Measurements from ENCODE around the gene SOX5. TPM values are rescaled to one million over a fixed set of nuclear protein-coding genes. Genes with fewer than 3 reads are reported as not detected.

Gene SOX5
- total RNA-seq, 3 donors from 2014 or later = 10.5 to 42.1 (median 11.7) TPM

GRCh38 chr12:23630524-23630923 lies 318.9 kb downstream of the SOX5 start:
- intact Hi-C loops (cut with DNase I; ENCODE audit: low total_unique reads) = no loop called here
- Histone ChIP-seq H3K27me3 (no peaks in the 10 kb centered on the region), H3K4me1 (no peaks in the 10 kb centered on the region), H3K9me3 (no peaks in the 10 kb centered on the region), H3K36me3 (no peaks in the 10 kb centered on the region), H3K4me3 (no peak overlapping the region), H3K27ac (no peak overlapping the region)
- DNase-seq (ENCODE audit: low spot score in 2 of 2) = no peak
- TF ChIP-seq POLR2AphosphoS5 (IDR thresholded peaks at IDR 0.05) (no peak), POLR2A (IDR thresholded peaks at IDR 0.05) (no peak), CTCF (IDR thresholded peaks at IDR 0.05) (no peak)

DNA sequence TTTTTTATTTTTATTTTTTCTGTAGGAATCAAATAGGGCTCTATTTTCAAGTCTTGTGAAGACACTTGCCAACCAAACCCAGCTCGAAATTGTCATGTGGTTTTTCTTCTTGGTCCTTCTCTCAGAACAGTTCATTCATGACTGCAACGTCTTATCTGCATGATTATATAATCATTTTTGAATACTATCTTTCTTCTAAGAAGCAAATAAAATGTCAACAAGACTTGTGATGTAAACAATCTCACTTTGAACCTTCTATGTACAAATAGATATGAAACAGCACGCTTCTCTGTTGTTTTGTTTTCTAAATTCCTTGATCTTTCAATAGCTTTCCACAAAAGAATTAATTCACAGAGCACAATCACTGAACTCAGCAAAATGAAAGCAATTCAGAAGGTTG lies 320.7 kb downstream of the SOX5 start:
- no peaks in the 10 kb centered on the region for H3K27me3 ChIP-seq
- intact Hi-C loops (cut with DNase I; ENCODE audit: low total_unique reads) = no loop called here
- TF ChIP-seq POLR2AphosphoS5 (IDR thresholded peaks at IDR 0.05) = no peak
- no peak for TF ChIP-seq POLR2A (IDR thresholded peaks at IDR 0.05)
- no peak for TF ChIP-seq CTCF (IDR thresholded peaks at IDR 0.05)
- no peaks in the 10 kb centered on the region for H3K36me3 ChIP-seq
- H3K27ac ChIP-seq = no peak overlapping the region
- H3K9me3 ChIP-seq = no peaks in the 10 kb centered on the region
- no peak for DNase-seq (ENCODE audit: low spot score in 2 of 2)
- no peak overlapping the region for H3K4me3 ChIP-seq
- no peaks in the 10 kb centered on the region for H3K4me1 ChIP-seq

DNA sequence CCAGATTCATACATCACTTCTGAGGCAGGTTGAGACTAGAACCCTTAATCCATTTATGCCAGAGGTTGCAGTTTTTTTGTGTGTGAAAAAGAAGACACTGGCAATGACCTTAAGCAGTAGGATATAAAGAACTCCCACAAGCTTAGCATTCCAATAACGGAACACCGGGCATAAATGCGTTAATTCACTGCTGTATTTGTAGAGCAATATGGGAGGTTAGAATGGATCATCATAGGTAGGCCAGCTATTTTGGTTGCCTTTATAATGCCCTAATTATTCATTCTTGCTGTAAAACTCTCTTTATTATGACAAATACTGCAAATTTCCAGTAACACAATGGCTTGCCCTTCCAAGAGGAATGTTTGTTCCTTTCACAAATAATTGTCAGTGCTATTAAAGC lies 322.7 kb downstream of the SOX5 start:
- no peaks in the 10 kb centered on the region for H3K36me3 ChIP-seq
- H3K27ac ChIP-seq = no peak overlapping the region
- no peak for TF ChIP-seq CTCF (IDR thresholded peaks at IDR 0.05)
- TF ChIP-seq POLR2A (IDR thresholded peaks at IDR 0.05) = no peak
- TF ChIP-seq POLR2AphosphoS5 (IDR thresholded peaks at IDR 0.05) = no peak
- no peak overlapping the region for H3K4me3 ChIP-seq
- intact Hi-C loops (cut with DNase I; ENCODE audit: low total_unique reads) = no loop called here
- H3K4me1 ChIP-seq = no peaks in the 10 kb centered on the region
- H3K27me3 ChIP-seq = no peaks in the 10 kb centered on the region
- DNase-seq (ENCODE audit: low spot score in 2 of 2) = no peak
- no peaks in the 10 kb centered on the region for H3K9me3 ChIP-seq

DNA sequence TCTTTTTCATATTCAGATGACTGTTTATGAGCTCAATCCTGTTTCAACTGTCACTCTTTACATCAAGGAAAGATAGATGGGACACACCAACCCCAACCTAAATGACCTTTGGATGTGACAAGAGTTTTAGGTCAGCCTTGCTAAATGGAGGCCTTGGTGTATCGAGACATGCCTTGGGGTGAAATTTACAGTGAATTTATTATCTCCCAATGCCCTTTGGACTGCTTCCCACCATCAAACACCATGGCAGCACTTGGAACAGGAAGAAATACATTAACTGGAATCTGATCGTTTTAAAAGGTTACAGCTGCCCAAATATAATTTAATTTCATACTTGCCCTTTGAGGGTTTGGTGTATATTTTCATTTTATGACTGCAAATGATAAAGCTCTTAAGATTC lies 327.6 kb downstream of the SOX5 start:
- intact Hi-C loops (cut with DNase I; ENCODE audit: low total_unique reads) = no loop called here
- DNase-seq (ENCODE audit: low spot score in 2 of 2) = no peak
- Histone ChIP-seq H3K4me1 (no peaks in the 10 kb centered on the region), H3K27me3 (no peaks in the 10 kb centered on the region), H3K9me3 (no peaks in the 10 kb centered on the region), H3K4me3 (no peak overlapping the region), H3K27ac (no peak overlapping the region), H3K36me3 (no peaks in the 10 kb centered on the region)
- TF ChIP-seq CTCF (IDR thresholded peaks at IDR 0.05) (no peak), POLR2A (IDR thresholded peaks at IDR 0.05) (no peak), POLR2AphosphoS5 (IDR thresholded peaks at IDR 0.05) (no peak)

DNA sequence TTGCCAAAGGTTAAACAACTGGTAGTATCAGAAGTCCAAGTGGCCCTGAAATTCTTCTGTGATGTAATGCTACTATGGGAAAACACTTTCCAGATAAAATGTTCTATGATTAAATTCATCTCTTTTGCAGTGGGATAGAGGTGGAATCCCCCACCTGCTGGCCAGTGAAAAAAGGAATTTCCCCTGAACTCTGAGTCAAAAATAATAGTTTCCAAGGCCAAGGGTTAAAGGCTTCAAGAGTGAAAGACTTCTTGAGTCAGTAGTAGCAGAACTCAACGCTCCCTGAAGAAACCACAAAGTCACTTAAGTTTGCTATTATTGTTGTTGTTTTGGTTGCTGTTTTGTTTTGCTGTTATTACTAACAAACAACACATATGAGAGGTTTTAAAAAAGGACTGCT lies 330.8 kb downstream of the SOX5 start:
- Histone ChIP-seq H3K27me3 (no peaks in the 10 kb centered on the region), H3K4me3 (no peak overlapping the region), H3K36me3 (no peaks in the 10 kb centered on the region), H3K4me1 (no peaks in the 10 kb centered on the region), H3K27ac (no peak overlapping the region), H3K9me3 (no peaks in the 10 kb centered on the region)
- TF ChIP-seq CTCF (IDR thresholded peaks at IDR 0.05) (no peak), POLR2A (IDR thresholded peaks at IDR 0.05) (no peak), POLR2AphosphoS5 (IDR thresholded peaks at IDR 0.05) (no peak)
- intact Hi-C loops (cut with DNase I; ENCODE audit: low total_unique reads) = no loop called here
- no peak for DNase-seq (ENCODE audit: low spot score in 2 of 2)

Data from breast epithelium (tissue), 4 donors.